Sigmoid colon (tissue), 4 donors: ENCODE measurements around the gene IZUMO1R.

ENCODE experiments used
- EP300 ChIP-seq, 4 donors: sonication (generic); formaldehyde crosslinking; IDR thresholded peaks; one replicate each; pipeline ENCODE4 v1.6.1; 2017; ENCODE audit warnings: antibody characterized with exemption in 4 of 4
- POLR2A ChIP-seq, 2 donors: fragments of 450-650 bp; IDR thresholded peaks; one replicate each; pipeline ENCODE4 v1.6.1; 2016; ENCODE audit warnings: antibody characterized with exemption in 2 of 2, mild to moderate bottlenecking in 2 of 2, moderate library complexity in 2 of 2

GRCh38 chr11:94276943-94277342 is 27.4 kb upstream of the IZUMO1R start:
- no peak for TF ChIP-seq POLR2A (IDR thresholded peaks at IDR 0.05)
- no peak for TF ChIP-seq EP300 (IDR thresholded peaks at IDR 0.05)
